WTC11 (cell line): ENCODE measurements around the gene CRYBB1.

Experiments used
- FOXK1 ChIP-seq: sonication (generic); formaldehyde crosslinking; IDR thresholded peaks from 2 replicates; pipeline ENCODE4 v1.8.0; 2022; ENCODE audit warnings: mild to moderate bottlenecking, moderate library complexity, missing genetic modification reagents
- HMGA2 ChIP-seq: fragments of 250-450 bp; sonication (Bioruptor Pico); IDR thresholded peaks from 2 replicates; pipeline ENCODE4 v1.4.0; 2021; ENCODE audit warnings: mild to moderate bottlenecking, moderate library complexity
- NR2C2 ChIP-seq: sonication (generic); formaldehyde crosslinking; IDR thresholded peaks from 2 replicates; pipeline ENCODE4 v1.8.0; 2022; ENCODE audit warnings: mild to moderate bottlenecking, missing genetic modification reagents
- RORB ChIP-seq: fragments of 250-450 bp; sonication (Bioruptor Pico); IDR thresholded peaks from 2 replicates; pipeline ENCODE4 v1.9.0; 2021; ENCODE audit warnings: mild to moderate bottlenecking
- TCF7 ChIP-seq: sonication (generic); formaldehyde crosslinking; IDR thresholded peaks from 2 replicates; pipeline ENCODE4 v1.8.0; 2022; ENCODE audit warnings: mild to moderate bottlenecking, low read depth, missing genetic modification reagents, moderate library complexity
- ZBTB21 ChIP-seq: sonication (generic); formaldehyde crosslinking; IDR thresholded peaks from 2 replicates; pipeline ENCODE4 v1.8.1; 2023; ENCODE audit warnings: mild to moderate bottlenecking, missing genetic modification reagents, borderline replicate concordance
- TF ChIP-seq, protein P1 (sequence below): fragments of 200-600 bp; IDR thresholded peaks from 2 replicates; pipeline ENCODE4 v1.8.0; 2022; ENCODE audit warnings: antibody characterized with exemption
- TF ChIP-seq, protein P2 (sequence below): sonication (generic); formaldehyde crosslinking; IDR thresholded peaks from 2 replicates; pipeline ENCODE4 v1.8.0; 2022; ENCODE audit warnings: missing genetic modification reagents
- TF ChIP-seq, protein P3 (sequence below): sonication (generic); formaldehyde crosslinking; IDR thresholded peaks from 2 replicates; pipeline ENCODE4 v1.8.0; 2022; ENCODE audit warnings: mild to moderate bottlenecking, missing genetic modification reagents
- TF ChIP-seq, protein P4 (sequence below): sonication (generic); formaldehyde crosslinking; IDR thresholded peaks from 2 replicates; pipeline ENCODE4 v1.8.1; 2023; ENCODE audit warnings: mild to moderate bottlenecking, missing genetic modification reagents, moderate library complexity
- TF ChIP-seq, protein P5 (sequence below): sonication (generic); formaldehyde crosslinking; IDR thresholded peaks from 2 replicates; pipeline ENCODE4 v1.8.0; 2022; ENCODE audit warnings: mild to moderate bottlenecking, missing genetic modification reagents

DNA sequence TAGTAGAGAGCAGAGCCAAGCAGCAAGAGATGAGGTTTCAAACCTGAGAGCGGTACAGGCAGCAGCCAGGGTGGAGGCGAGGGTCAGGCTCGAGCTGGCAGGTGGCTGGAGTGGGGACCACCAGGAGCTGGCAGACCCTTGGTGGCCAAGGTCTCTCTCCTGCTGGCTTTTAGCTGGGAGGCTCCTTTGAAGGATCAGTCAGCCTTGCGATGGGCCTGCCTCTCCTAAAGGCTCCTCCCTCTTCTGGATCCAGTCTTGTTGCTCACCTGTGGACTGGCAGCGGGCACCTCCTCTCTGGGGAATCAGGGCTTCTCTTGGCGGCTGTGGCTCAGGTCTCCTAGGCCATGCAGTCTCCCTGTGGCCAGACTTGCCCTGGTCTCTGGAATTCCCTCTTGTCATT, 52.6 kb downstream of the CRYBB1 start:
- TF ChIP-seq, protein P1, sequence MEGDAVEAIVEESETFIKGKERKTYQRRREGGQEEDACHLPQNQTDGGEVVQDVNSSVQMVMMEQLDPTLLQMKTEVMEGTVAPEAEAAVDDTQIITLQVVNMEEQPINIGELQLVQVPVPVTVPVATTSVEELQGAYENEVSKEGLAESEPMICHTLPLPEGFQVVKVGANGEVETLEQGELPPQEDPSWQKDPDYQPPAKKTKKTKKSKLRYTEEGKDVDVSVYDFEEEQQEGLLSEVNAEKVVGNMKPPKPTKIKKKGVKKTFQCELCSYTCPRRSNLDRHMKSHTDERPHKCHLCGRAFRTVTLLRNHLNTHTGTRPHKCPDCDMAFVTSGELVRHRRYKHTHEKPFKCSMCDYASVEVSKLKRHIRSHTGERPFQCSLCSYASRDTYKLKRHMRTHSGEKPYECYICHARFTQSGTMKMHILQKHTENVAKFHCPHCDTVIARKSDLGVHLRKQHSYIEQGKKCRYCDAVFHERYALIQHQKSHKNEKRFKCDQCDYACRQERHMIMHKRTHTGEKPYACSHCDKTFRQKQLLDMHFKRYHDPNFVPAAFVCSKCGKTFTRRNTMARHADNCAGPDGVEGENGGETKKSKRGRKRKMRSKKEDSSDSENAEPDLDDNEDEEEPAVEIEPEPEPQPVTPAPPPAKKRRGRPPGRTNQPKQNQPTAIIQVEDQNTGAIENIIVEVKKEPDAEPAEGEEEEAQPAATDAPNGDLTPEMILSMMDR: no peak
- TF ChIP-seq, protein P2, sequence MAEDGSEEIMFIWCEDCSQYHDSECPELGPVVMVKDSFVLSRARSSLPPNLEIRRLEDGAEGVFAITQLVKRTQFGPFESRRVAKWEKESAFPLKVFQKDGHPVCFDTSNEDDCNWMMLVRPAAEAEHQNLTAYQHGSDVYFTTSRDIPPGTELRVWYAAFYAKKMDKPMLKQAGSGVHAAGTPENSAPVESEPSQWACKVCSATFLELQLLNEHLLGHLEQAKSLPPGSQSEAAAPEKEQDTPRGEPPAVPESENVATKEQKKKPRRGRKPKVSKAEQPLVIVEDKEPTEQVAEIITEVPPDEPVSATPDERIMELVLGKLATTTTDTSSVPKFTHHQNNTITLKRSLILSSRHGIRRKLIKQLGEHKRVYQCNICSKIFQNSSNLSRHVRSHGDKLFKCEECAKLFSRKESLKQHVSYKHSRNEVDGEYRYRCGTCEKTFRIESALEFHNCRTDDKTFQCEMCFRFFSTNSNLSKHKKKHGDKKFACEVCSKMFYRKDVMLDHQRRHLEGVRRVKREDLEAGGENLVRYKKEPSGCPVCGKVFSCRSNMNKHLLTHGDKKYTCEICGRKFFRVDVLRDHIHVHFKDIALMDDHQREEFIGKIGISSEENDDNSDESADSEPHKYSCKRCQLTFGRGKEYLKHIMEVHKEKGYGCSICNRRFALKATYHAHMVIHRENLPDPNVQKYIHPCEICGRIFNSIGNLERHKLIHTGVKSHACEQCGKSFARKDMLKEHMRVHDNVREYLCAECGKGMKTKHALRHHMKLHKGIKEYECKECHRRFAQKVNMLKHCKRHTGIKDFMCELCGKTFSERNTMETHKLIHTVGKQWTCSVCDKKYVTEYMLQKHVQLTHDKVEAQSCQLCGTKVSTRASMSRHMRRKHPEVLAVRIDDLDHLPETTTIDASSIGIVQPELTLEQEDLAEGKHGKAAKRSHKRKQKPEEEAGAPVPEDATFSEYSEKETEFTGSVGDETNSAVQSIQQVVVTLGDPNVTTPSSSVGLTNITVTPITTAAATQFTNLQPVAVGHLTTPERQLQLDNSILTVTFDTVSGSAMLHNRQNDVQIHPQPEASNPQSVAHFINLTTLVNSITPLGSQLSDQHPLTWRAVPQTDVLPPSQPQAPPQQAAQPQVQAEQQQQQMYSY (CRISPR knock-in tag): no peak
- TF ChIP-seq HMGA2 (CRISPR knock-in tag): no peak
- TF ChIP-seq, protein P3, sequence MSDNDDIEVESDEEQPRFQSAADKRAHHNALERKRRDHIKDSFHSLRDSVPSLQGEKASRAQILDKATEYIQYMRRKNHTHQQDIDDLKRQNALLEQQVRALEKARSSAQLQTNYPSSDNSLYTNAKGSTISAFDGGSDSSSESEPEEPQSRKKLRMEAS (CRISPR knock-in tag): no peak
- no peak for TF ChIP-seq RORB (CRISPR knock-in tag)
- TF ChIP-seq, protein P4, sequence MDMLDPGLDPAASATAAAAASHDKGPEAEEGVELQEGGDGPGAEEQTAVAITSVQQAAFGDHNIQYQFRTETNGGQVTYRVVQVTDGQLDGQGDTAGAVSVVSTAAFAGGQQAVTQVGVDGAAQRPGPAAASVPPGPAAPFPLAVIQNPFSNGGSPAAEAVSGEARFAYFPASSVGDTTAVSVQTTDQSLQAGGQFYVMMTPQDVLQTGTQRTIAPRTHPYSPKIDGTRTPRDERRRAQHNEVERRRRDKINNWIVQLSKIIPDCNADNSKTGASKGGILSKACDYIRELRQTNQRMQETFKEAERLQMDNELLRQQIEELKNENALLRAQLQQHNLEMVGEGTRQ (CRISPR knock-in tag): no peak
- TF ChIP-seq, protein P5, sequence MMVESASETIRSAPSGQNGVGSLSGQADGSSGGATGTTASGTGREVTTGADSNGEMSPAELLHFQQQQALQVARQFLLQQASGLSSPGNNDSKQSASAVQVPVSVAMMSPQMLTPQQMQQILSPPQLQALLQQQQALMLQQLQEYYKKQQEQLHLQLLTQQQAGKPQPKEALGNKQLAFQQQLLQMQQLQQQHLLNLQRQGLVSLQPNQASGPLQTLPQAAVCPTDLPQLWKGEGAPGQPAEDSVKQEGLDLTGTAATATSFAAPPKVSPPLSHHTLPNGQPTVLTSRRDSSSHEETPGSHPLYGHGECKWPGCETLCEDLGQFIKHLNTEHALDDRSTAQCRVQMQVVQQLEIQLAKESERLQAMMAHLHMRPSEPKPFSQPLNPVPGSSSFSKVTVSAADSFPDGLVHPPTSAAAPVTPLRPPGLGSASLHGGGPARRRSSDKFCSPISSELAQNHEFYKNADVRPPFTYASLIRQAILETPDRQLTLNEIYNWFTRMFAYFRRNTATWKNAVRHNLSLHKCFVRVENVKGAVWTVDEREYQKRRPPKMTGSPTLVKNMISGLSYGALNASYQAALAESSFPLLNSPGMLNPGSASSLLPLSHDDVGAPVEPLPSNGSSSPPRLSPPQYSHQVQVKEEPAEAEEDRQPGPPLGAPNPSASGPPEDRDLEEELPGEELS (CRISPR knock-in tag): no peak
- TF ChIP-seq ZBTB21 (CRISPR knock-in tag): no peak
- TF ChIP-seq NR2C2 (CRISPR knock-in tag): no peak
- no peak for TF ChIP-seq TCF7 (CRISPR knock-in tag)
- TF ChIP-seq FOXK1 (CRISPR knock-in tag): no peak
